HepG2 (cell line): ENCODE results near the gene ADAMTS16. TPM values are rescaled to one million over a fixed set of nuclear protein-coding genes. Genes with fewer than 3 reads are reported as not detected.

Experiments used
- BRF2 ChIP-seq: sonication (generic); formaldehyde crosslinking; IDR thresholded peaks from 2 replicates; pipeline ENCODE4 v1.8.1; 2022; ENCODE audit warnings: mild to moderate bottlenecking, missing genetic modification reagents
- ELF3 ChIP-seq: IDR thresholded peaks from 2 replicates; pipeline ENCODE4 v1.6.1; 2016; ENCODE audit warnings: missing genetic modification reagents, missing compliant biosample characterization
- HIC2 ChIP-seq: sonication (generic); formaldehyde crosslinking; IDR thresholded peaks from 2 replicates; pipeline ENCODE4 v1.9.0; 2022; ENCODE audit warnings: low read depth, missing genetic modification reagents
- MIXL1 ChIP-seq: IDR thresholded peaks from 2 replicates; pipeline ENCODE4 v1.6.1; 2016
- REL ChIP-seq: sonication (generic); formaldehyde crosslinking; conservative IDR thresholded peaks from 2 replicates; pipeline ENCODE4 v1.8.0; 2022; ENCODE audit warnings: mild to moderate bottlenecking, missing genetic modification reagents, moderate library complexity
- REST ChIP-seq, 2 experiments: IDR thresholded peaks; 2 replicates each; pipeline ENCODE4 v1.6.1; 2011 to 2012; ENCODE audit warnings: low read length in 2 of 2, borderline replicate concordance in 1 of 2, low read depth in 1 of 2, mild to moderate bottlenecking in 1 of 2, moderate library complexity in 1 of 2
- SCMH1 ChIP-seq: sonication (generic); formaldehyde crosslinking; IDR thresholded peaks from 2 replicates; pipeline ENCODE4 v1.9.0; 2021; ENCODE audit warnings: missing genetic modification reagents, mild to moderate bottlenecking, borderline replicate concordance
- STAG1 ChIP-seq: sonication (generic); formaldehyde crosslinking; IDR thresholded peaks from 2 replicates; pipeline ENCODE4 v1.4.0; 2020; ENCODE audit warnings: missing genetic modification reagents
- TEAD3 ChIP-seq: optimal IDR thresholded peaks from 2 replicates; pipeline ENCODE3; 2016; ENCODE audit warnings: borderline replicate concordance
- ZNF296 ChIP-seq: sonication (generic); formaldehyde crosslinking; conservative IDR thresholded peaks from 2 replicates; pipeline ENCODE4 v1.5.0; 2020; ENCODE audit warnings: mild to moderate bottlenecking, missing genetic modification reagents
- ZNF3 ChIP-seq: IDR thresholded peaks from 2 replicates; pipeline ENCODE4 v1.7.0; 2017; ENCODE audit warnings: inconsistent platforms
- ZNF646 ChIP-seq: sonication (generic); formaldehyde crosslinking; IDR thresholded peaks from 2 replicates; pipeline ENCODE4 v1.9.0; 2021; ENCODE audit warnings: mild to moderate bottlenecking, missing genetic modification reagents
- ZSCAN29 ChIP-seq: sonication (generic); formaldehyde crosslinking; conservative IDR thresholded peaks from 2 replicates; pipeline ENCODE4 v1.4.0; 2020; ENCODE audit warnings: mild to moderate bottlenecking, missing genetic modification reagents
- polyA plus RNA-seq, 8 experiments: library from polyadenylated mRNA; depleted of rRNA in 3 of 8; stranded (reverse) in 7 of 8; unstranded in 1 of 8; fragments of >200 nt; fragmentation: Illumina TruSeq in 4 of 8; extraction: Trizol in 4 of 8; gene quantifications; 2 replicates each; pipeline versions ENCODE4 v1.2.1 to v1.2.3, GENCODE V29; 2011 to 2016; ENCODE audit warnings: low read depth in 4 of 8, missing spikeins in 1 of 8, mixed read lengths in 1 of 8; ENCODE audit not compliant: insufficient read depth in 1 of 8
- total RNA-seq, 5 experiments: library from RNA; depleted of rRNA; stranded (reverse); fragments of >200 nt; fragmentation: Illumina TruSeq; extraction: Trizol; gene quantifications; 2 replicates each; pipeline ENCODE4 v1.2.3, GENCODE V29; 2016; ENCODE audit warnings: low read depth in 1 of 5

Gene ADAMTS16
- total and polyA plus RNA-seq, 2 of the 13 experiments (the other 11 are each of a cell fraction or from before 2014, with no cell fraction given), result 0.02 to 0.03 TPM

GRCh38 chr5:5351288-5351979 is 211.3 kb downstream of the ADAMTS16 start (continued):
- TF ChIP-seq ZNF646 (CRISPR knock-in tag), result no peak
- TF ChIP-seq HIC2, result no peak
- no peak for TF ChIP-seq BRF2 (CRISPR knock-in tag)
- no peak; a peak in 1 of 4 replicates for TF ChIP-seq REST (IDR thresholded peaks at IDR 0.05; ENCODE audit: borderline replicate concordance in 1 of 2, low read depth in 1 of 2, low read length in 2 of 2)
- no peak for TF ChIP-seq TEAD3
- TF ChIP-seq STAG1 (CRISPR knock-in tag), result no peak
- TF ChIP-seq MIXL1, result no peak
- TF ChIP-seq SCMH1 (CRISPR knock-in tag), result no peak
- no peak for TF ChIP-seq ZNF3
- no peak for TF ChIP-seq REL (CRISPR knock-in tag)
- 0 out of 2 replicates have a peak, but pooled peaks have one; percentile 40 for TF ChIP-seq ELF3 (CRISPR knock-in tag)
- TF ChIP-seq ZNF296 (CRISPR knock-in tag), result no peak
- no peak for TF ChIP-seq ZSCAN29 (CRISPR knock-in tag)
